NOMO-1 (cell line): ENCODE results near the gene CKMT1B.
"Not testable (repeated sequence)": the region's sequence is repeated elsewhere in the genome, so short reads cannot be mapped to it uniquely, and the experiment has no call there.

Source experiments
- DNase-seq, 2 experiments: peaks; one replicate each; lab custom pipeline; 2025; ENCODE audit not compliant: unreplicated experiment in 2 of 2; lab: John Stamatoyannopoulos, UW

The CKMT1B gene

GRCh38 chr15:43626937-43627336, 33.1 kb downstream of the CKMT1B start:
- not testable (repeated sequence) for DNase-seq

GRCh38 chr15:43638464-43639204, 44.8 kb downstream of the CKMT1B start:
- not testable (repeated sequence) for DNase-seq
